C1 segment of cervical spinal cord (tissue), 14 donors: Measurements from ENCODE around the gene SBNO1.
"Not testable (repeated sequence)": the region's sequence is repeated elsewhere in the genome, so short reads cannot be mapped to it uniquely, and the experiment has no call there.

Source experiments
- DNase-seq, 14 donors: peaks; one replicate each; lab custom pipeline; 2025; lab: John Stamatoyannopoulos, UW

Gene SBNO1

DNA sequence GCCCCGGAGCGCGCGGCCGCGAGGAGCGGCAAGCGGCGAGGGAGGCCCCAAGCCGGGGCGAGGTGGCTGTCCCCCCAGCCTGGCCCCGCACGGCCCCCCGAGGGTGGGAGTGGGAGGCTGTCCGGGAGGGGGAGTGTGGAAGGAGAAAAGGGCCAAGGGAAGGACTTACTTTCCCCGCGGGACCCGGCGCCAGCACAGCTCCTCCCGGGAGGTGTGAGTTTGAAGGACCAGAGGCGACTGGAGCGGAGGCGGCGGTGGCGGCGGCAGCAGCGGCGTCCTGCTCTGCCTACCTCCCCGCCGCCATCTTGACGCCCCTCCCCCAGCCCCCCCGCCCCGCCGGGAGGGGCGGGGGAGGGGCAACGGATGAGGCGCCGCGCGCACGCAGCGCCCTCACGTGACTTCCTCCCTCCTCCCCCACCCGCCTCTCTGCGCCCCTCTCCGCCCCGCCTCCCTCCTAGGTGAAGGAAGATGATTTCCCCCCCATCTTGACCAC, at the start of gene SBNO1:
Gene SBNO1, minus strand, starts transcription at position 316 of the 493 bp plus-strand sequence. CDS start 14,406 bp downstream, outside the sequence.
- DNase-seq: peak in 11 of 14 donors; percentile 94 to 99 (median 97)

DNA sequence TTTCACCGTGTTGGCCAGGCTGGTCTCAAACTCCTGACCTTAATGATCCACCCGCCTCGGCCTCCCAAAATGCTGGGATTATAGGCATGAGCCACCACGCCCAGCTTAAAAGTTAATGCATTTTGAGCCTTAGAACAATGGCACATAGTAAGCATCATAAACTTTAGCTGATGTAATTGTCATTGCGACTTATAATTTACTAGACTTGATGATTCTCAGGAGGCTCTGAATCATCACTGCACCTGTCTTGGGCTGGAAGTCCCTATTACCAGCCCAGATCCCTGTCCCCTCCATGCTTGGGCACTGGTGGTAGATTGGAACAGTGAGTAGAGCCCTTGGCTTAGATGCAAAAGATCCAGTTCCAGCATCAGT, 45.4 kb upstream of the SBNO1 start:
- no peak for DNase-seq

DNA sequence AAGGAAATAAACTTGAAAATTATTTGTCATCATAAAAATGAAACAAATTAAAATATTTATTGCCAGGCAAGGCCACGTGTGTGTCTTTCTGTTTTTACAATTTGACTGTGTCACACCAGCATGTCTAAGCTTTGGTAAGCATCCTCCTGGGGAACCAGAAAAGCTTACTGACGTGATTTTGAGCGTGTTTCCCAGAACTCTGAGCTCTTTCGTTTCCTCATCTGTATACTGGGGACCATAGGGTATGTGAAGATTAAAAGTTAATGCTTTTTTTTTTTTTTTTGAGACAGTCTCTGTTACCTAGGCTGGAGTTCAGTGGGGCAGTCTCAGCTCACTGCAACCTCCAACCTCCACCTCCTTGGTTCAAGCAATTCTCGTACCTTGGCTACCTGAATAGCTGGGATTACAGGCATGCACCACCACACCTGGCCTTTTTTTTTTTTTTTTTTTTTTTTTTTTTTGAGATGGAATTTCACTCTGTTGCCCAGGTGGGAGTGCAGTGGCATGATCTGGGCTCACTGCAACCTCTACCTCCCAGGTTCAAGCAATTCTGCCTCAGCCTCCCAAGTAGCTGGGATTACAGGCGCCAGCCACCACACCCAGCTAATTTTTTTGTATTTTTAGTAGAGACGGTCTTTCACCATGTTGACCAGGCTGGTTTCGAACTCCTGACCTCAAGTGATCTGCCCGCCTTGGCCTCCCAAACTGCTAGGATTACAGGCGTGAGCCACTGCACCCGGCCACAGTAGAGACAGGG, 44.8 kb upstream of the SBNO1 start:
- not testable (repeated sequence) for DNase-seq

DNA sequence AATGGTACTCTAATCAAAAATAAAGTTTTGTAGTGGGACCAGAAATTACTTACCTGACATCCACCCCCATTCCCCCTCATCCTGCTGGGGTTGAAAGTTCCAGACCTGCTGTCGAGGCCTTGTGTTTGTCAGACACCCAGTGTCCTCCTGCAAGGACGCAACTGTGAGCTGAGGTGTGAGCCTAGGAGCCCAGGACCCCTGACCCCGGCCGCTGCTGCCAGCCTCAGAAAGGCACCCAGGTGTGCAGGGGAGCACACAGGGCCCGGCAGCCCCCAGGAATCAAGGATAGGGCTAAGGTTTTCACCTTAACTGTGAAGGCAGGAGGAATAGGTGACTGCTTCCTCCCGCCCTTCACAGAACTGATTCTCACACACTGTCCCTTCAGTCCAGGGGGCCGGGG, 44.0 kb upstream of the SBNO1 start:
- DNase-seq: not testable (repeated sequence)

DNA sequence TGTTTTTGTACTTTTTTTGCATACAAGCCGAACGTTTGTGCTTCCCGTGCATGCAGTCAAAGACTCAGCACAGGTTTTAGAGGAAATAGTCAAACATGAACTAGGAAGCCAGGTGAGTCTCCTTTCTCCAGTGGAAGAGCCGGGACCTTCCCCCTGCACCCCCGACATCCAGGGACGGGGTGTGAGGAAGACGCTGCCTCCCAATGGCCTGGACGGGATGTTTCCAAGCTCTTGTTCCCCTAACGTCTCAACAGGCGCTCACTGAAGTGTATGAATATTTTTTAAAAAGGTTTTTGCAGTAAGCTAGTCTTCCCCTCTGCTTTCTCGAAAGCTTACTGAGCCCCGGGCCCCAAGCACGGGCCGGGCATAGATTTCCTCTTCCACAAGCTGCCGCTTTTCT, 43.3 kb upstream of the SBNO1 start:
- not testable (repeated sequence) for DNase-seq

DNA sequence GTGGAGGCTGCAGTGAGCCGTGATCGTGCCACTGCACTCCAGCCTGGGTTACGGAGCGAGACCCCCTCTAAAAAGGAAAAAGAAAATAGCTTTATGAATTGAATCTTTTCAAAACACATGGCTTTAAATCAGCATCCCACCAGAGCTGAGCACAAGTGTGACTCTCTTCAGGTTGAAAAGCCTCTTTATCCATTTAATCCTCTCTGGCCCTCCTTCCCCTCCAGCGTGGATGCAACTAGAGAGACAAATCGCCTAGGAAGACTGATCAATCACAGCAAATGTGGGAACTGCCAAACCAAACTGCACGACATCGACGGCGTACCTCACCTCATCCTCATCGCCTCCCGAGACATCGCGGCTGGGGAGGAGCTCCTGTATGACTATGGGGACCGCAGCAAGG, 42.6 kb upstream of the SBNO1 start:
- not testable (repeated sequence) for DNase-seq

DNA sequence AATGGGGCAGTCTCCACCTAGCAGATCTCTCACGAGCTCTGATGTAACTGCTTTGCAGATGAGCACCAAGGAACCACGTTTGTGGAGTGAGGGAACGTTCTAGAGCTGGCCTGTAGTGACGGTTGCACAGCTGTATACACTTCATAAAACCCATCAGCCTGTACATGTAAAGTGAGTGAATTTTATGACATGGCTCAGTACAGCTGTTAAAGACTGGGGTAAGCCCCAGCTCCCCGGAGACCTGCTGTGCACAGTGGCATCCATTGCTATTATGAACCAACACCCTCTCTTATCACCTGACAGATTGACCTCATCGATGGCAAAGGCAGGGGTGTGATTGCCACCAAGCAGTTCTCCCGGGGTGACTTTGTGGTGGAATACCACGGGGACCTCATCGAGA, 39.9 kb upstream of the SBNO1 start:
- DNase-seq: no peak

DNA sequence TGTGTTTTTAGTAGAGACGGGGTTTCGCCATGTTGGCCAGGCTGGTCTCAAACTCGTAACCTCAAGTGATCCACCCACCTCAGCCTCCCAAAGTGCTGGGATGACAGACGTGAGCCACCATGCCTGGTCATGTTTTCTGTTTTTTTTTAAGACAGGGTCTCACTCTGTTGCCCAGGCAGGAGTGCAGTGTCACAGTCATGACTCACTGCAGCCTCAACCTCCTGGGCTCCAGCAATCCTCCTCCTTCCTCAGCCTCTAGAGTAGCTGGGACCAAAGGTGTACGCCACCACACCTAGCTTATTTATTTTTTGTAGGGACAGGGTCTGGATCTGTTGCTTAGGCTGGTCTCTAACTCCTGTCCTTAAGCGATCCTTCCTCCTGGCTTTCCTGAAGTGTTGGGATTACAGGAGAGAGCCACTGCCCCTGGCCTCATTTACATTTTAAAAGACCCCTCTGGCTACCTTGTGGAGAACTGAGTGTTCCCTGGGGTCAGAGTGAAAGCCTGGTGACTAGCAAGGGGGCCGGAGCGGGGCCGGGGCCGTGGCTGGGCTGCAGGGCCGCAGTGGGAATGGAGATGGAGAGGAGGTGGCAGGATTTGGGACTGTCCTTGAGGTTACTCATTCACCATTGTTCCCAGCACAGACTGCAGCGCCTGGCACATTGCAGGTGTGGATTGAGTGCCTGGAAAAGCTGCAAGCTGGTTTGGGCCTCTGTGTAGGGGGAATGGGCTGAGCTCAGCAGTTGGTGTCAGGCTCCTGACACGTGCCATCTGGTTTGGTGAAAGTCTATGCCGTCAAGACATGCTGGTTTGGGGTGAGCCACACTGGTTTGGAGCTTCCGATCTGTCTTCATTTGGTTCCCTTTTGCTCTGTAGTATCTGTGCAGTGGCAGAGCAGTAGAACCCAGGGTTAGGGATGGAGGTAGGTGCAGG, 37.4 kb upstream of the SBNO1 start:
- no peak for DNase-seq

DNA sequence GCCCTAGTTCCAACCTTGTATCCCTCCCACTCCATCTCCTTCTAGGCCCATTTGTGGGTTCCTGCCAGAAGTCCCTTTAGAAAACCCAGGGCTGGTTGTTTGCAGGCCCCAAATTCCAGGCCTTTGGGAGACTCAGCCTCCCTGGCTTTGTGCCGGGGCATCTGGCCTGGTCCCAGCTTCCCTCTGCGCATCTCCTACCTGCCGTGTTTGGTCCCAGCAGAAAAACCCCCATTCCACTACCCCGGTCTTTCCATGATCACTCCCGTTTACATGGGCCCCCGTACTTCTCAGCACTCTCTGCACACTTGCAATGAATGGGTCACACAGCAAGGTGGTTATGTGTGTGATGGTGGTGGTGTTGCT, 34.6 kb upstream of the SBNO1 start:
- peak in 1 of 14 donors; percentile 38 for DNase-seq

DNA sequence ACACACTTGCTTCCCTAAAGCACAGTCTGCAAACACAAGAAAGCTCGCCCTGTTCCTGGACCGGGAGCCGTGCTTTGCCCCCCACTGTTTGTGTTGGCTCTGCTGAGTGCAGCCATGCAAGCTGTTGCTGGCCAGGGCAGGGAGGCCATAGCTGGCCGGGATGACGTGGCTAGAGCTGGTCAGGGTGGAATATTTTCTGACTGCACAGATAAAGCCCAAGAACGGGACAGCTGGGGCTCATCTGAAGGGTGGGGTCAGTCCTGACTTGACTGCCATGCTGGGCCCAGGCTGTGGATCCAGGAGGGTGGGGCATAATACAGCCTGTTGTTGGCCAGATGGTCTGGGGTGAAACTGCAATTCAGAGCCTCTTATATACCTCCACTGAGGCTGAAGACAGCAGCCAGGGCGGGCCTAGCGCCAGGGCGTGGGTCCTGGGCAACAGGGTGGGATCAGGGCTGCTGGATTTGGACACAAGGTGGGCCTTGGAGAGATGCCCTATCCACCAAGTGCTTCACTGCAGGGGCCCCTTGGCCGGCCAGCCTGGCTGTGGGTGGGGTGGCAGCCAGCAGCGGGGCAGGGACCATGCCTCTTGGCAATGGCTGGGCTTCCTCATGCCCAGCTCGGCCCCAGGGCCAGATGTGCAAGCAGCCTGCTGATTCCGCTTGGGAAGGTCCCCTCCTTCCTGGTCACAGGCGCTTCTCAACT, 34.1 kb upstream of the SBNO1 start:
- peak in 10 of 14 donors; percentile 40 to 97 (median 52) for DNase-seq

DNA sequence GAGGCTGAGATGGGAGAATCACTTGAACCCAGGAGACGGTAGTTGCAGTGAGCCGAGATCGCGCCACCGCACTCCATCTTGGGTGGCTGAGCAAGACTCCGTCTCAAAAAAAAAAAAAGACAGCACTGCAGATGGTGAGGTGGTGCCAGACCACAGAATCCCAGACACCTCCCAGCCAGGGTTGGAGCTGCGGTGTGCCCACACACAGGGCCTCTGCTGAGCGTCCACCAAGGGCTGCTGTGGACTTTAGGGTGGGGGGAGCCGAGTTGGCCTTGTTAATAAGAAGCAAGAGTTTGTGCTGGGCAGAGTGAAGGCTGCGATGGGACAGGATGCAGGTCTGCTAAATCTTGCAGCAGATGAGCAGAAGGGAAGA, 33.5 kb upstream of the SBNO1 start:
- DNase-seq: no peak

DNA sequence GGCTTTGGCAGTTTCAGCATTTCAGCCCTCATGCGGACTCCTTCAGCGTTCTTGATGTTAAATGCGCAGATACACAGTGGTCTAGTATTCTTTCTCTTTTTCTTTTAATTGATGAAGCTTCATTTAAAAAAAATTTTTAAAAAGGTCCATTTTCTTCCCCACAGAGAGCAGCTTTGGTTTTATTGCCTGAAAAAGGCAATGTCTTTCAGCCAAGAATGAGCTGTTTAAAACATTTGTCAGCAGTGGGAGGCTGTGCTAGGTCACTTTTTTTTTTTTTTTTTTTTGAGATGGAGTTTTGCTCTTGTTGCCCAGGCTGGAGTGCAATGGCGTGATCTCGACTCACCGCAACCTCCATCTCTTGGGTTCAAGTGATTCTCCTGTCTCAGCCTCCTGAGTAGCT, 32.8 kb upstream of the SBNO1 start:
- no peak for DNase-seq

DNA sequence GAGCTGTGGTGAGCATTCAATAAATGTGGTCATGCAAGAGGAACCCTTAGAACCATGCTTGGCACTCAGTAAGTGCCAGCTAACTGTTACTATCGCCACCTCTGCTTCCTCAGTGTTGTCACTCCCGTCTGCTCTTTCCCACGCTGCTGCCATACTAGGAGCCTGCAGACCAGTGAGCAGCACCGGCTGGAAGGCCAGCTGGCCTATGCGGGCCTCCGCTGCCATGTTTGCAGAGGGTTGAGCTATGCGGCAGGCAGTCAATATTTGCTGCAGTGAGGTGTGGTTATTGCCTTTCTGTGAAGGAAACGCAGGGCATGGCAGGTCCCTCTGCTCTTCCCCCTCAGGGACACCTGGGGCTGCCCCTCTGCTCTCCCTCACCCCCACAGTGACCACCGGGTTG, 32.3 kb upstream of the SBNO1 start:
- DNase-seq: peak in 1 of 14 donors; percentile 12

DNA sequence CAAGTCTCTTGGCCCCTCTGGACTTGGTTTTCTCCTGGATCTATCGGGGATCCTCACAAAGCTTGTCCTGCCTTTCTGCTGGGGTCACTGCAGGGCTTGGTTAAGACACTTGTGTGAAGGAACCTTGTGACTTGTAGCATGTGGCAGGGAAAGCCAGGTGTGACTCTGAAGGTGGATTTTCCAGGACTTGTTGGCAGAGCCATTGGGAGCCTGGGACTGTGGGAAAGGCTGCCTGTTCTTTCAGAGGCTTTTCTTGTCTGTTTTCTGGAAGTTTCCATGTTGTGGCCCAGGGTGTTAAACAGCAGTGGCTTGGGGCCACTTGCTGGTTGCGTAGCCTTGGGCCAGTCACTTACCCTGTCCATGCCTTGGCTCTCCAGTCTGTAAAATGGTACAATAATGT, 31.9 kb upstream of the SBNO1 start:
- no peak for DNase-seq

DNA sequence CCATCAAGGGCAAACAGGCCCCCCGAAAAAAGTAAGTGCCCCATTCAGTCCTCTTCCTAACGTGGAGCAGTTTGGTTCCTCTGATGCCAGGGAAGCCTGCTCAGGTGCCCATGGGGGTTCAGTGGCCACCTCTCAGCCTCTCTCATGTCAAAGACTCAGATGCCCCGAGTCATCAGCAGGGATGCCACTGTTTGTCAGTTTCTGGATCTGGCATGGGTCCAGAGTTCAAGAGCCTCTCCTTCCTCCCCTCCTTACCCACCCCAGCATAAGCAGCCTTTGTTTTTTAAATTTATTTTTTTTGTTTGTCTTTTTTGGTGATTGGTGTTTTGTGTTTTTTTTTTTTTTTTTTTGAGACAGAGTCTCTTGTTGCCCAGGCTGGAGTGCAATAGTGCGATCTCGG, 30.6 kb upstream of the SBNO1 start:
- DNase-seq: no peak

DNA sequence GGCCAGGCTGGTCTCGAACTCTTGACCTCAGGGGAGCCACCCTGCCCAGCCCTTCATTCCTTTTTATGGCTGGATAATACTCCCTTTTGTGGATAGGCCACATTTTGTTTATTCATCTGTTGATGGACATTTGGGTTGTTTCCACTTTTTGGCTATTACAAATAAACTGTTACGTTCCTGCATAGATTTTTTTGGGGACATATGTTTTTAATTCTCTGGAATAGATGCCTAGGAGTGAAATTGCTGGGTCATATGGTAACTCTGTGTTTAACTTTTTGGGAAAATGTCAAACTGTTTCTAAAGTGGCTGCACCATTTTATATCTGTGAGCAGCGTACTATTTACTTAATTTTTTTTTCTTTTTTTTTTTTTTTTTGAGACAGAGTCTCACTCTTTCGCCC, 29.1 kb upstream of the SBNO1 start:
- no peak for DNase-seq

DNA sequence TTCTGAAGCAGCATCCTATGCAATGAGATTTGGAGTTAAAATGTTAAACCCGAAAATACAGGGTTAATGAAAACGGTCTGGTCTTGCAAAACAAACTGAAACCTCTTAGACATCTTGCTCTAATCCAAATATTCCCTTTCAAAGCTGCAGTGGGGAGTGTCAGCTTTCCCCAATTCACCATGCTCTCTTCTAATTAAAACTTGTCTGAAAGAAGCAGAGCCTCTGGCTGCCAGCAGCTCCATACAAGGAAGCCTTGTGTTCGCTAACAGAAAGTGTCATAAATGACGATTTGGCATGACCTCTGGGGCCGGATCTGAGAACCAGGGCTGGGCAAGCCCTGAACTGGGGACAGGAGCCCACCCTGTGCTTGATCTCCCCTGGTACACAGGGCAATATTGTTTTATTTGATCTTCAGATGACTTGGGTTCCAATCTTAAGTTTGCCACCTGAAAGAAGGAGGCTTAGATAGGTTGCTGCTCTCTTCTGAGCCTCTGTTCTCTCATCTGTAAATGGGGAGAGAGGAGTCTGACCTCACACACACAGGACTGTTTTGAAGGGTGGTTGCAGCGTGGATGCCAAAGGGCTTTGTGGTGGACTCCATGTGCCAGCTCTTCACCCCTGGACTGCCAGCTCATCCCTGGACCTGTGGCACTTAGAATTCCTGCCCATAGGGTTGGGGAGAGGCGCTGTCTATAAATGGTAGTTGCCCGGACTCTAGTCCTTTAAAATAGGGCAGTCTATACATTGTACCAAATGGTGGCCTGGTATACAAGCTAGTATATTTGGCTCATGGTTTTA, 27.1 kb upstream of the SBNO1 start:
- DNase-seq: peak in 2 of 14 donors; percentile 1 to 11

DNA sequence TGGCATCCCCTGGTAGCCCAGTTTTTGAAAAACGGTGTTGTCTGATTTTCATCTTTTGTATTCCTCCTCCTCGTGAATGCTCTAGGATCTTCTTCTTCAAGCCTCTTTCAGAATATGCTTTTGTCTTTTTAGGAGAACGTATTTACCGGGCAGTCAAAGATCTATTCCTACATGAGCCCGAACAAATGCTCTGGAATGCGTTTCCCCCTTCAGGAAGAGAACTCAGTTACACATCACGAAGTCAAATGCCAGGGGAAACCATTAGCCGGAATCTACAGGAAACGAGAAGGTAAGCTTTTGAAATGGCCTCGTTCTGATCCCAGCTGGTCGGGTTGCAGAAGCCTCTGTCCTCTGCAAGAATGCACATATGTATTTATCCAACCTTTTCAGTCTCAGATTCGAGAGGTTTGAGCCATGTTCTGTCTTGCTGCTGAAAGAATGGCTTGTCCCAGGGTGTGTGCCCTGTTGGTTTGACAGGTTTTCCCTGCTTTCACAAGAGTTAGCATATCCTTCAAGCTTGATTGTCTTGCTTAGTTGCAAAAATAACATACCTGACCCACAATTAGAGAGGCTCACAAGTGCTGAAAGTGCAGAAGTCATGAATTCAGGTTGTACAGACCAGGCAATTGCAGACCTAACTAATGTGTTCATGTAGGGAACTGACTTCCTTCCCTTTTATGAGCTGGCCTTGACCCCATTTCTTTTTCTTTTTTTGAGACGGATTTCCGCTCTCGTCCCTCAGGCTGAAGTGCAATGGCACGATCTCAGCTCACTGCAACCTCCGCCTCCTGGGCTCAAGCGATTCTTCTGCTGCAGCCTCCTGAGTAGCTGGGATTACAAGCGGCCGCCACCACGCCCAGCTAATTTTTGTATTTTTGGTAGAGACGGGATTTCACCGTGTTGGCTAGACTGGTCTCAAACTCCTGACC, 26.1 kb upstream of the SBNO1 start:
- peak in 2 of 14 donors; percentile 12 to 43 for DNase-seq

DNA sequence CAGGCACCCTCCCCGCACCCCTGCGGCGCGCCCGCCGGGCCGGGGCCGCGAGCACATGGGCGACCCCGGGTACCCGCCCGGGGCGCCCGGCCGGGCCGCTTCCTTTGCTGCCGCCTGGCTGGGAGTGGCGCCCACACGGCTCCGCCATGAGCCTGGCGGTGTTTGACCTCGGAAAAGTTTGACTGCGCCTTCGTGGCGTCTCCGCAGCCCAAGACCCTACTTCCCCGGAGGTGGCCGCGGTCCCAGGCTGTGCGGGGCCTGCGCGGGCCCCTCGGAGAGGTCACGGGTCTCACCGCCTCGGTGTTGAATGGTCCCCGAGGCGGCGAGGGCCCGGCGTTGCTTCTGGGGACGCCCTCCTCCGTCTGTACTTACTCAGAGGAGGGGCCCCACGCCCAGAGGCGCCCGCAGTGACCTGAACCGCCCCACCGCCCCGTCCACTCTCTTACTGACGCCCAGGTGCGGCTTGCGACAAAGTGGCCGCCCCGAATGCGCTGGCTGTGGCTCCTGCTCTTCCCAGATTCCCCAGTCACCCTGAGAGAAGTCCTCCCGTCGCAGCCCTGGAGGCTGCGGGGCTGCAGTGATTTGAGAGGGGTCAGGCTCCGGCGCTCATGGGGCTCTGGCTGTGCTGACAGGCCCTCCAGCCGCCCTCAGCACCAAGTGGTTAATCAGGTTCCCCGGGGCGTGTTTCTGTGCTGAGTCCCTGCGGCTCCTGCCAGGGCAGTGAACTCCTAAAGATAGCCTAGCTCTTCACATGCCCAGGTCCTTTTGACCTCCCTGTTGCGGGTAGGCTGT, 25.1 kb upstream of the SBNO1 start:
- DNase-seq: peak in 7 of 14 donors; percentile 5 to 55 (median 37)
